Measurements from ENCODE around the gene ARFRP1.

The ARFRP1 gene

GRCh38 chr20:63701329-63702035 is 6.3 kb downstream of the ARFRP1 start:
- DNase-seq = no peak

GRCh38 chr20:63701051-63701328 is 6.8 kb downstream of the ARFRP1 start:
- DNase-seq = no peak

DNA sequence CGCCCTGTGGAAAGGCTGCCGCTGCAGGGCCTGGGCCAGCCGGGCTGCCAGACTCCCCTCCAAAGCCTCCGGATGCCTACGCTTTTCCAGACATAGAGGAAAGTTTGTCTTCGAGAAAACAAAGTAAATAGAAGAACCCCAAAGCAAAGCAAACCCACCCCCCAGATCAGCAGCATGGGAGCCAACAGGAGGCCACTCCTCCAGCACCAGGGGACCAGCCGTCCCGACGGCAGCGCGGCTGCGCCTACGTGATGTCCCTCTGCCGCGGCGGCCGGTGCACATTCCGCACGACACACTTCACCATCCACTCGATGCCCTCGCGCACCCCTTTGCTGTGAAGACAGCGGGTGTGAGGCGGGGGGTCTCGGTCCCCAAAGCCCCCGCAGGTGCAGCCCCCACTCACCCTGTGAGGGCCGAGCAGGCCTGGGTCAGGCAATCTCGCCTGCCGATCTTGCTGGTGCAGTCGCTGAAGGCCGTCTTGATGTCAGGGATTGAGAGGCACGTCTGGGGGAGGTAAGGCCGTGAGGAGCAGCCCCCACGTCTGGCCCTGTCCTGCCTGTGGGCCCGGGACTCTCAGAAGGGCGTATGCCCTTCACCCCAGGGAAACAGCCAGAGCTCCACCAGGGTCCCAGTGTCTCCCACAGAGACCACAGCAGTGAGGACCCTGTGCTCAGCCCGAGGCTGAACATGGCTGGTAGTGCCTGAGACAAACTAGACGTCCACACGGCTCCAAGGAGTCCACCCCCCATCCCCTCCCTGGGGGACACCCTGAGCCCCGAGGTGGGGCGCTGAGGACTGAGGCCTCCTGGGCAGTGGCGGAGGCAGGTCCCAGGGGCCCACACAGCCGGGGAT is 7.4 kb downstream of the ARFRP1 start:
- no peak for DNase-seq

- no peak for DNase-seq
These were observed 8.1 kb downstream of the ARFRP1 start for GRCh38 chr20:63699466-63700198.

DNA sequence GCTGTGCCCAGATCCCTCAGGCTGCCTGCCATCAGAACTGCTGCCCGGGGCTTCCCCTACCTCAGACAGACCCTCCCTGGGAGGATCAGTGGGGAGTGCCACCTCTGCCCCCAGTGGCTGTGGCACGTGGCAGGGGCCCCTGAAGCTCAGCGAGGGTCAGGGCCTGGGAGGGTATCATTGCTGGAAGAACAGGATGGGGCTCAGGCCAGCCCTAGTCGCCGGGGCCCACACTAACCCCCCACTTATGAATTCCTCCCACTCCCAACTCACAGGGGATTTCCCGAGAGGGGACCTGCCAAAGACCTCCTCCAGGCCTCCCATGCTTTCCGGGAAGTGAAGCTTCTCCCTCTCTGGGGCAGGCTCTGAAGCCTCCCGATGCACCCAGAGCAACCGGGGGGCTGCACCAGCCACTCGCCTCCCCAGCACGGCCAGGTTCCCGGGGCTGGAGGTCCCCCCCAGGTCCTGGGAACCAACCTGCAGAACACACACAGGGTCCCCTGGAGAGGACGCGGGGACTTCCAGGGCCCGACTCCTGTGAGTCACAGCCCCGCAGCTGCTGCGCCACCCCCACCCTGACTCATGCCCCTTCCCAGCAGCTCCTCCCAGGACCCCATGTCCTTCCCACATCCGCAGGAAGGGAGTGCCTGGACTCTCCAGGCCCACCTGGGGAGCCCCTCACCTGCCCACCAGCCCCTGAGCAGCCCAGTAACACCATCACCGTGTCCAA is 8.9 kb downstream of the ARFRP1 start:
- DNase-seq = no peak

- DNase-seq = no peak
These were observed 9.8 kb downstream of the ARFRP1 start for GRCh38 chr20:63697868-63698545.

GRCh38 chr20:63697357-63697867 is 10.4 kb downstream of the ARFRP1 start:
- no peak for DNase-seq

GRCh38 chr20:63696628-63697356 is 11.0 kb downstream of the ARFRP1 start, which contains the start of gene TNFRSF6B:
TNFRSF6B (plus strand) TSS chr20:63696652; CDS start chr20:63696768, 116 bp downstream.
- DNase-seq = no peak

GRCh38 chr20:63696306-63696627 is 11.5 kb downstream of the ARFRP1 start:
- no peak for DNase-seq

- no peak for DNase-seq
These were observed 12.1 kb downstream of the ARFRP1 start for GRCh38 chr20:63695424-63696305.

- no peak for DNase-seq
These were observed 13.0 kb downstream of the ARFRP1 start for GRCh38 chr20:63694584-63695423.

DNA sequence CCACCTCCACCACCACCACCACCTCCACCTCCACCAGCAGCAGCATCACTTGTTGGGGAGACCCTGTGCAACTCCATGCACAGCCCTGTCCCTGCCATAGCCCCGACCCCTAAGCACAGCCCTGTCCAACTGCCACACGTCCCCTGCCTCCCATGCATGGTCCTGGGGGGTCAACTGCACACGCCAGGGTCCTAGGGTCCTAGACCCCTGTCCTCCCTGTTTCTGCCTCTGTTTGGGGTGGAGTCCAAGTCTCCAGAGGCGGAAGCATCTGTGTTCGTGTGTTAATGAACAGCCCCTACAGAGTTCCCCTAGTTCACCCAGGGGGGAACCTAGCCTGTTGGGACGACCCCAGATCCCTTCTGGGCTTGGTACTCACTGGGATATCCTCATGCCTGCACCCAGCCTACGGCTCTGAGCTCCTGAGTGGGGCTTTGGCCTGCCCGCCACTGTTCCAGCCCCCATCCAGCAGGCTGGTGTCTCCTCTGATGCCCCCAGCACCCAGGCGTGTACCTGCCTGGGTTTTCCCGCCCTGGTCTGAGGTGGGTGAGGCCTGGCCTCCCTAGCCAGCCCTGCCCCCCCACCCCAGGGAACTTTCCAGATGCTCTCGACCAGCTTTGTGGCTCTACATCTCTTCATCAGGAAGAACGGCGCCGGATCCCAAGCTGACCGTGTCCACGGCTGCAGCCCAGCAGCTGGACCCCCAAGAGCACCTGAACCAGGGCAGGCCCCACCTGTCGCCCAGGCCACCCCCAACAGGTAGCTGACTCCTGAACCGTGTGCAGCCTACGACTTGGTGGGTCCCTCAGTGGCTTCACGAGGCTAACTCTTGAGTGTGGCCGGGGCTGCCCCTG is 13.8 kb downstream of the ARFRP1 start:
- no peak for DNase-seq

DNA sequence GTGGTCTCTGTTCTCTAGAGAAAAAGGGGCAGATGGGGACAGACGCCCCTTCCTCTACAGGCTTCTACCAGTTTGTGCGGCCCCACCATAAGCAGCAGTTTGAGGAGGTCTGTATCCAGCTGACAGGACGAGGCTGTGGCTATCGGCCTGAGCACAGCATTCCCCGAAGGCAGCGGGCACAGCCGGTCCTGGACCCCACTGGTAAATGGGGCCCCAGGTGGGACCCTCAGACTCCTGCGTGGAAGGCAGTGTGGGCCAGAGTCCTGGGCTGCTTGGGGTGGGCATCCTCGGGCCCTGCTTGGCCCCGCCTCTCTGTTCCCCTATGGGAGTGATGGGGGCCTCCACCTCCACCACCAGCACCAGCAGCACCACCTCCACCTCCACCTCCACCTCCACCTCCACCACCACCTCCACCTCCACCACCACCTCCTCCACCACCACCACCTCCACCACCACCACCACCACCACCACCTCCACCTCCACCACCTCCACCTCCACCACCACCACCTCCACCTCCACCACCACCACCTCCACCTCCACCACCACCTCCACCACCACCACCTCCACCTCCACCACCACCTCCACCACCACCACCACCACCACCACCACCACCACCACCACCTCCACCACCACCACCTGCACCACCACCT is 14.6 kb downstream of the ARFRP1 start:
- no peak for DNase-seq

DNA sequence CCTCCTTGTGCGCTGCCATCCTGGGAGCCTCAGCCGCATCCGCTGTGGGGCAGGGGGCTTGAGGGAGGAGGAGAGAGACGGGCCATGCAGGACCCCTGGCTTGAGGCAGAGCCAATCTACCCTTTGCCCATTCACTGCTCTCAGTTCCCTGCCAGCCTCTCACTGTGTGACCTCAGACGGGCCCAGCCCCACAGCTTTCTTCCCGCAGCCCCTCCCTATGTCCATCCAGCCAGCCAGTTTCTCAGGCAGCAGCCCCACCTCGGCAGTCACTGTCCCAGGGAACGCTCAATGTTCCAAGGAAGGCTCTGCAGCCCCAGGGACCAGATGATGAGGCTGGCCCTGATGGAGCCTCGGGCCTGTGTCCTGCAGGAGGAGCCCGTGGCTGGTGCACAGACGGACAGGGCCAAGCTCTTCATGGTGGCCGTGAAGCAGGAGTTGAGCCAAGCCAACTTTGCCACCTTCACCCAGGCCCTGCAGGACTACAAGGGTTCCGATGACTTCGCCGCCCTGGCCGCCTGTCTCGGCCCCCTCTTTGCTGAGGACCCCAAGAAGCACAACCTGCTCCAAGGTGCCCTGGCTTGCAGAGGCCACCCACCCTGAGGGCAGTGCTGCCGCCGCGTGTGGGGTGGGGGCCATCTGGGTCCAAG is 15.2 kb downstream of the ARFRP1 start:
- DNase-seq = no peak

DNA sequence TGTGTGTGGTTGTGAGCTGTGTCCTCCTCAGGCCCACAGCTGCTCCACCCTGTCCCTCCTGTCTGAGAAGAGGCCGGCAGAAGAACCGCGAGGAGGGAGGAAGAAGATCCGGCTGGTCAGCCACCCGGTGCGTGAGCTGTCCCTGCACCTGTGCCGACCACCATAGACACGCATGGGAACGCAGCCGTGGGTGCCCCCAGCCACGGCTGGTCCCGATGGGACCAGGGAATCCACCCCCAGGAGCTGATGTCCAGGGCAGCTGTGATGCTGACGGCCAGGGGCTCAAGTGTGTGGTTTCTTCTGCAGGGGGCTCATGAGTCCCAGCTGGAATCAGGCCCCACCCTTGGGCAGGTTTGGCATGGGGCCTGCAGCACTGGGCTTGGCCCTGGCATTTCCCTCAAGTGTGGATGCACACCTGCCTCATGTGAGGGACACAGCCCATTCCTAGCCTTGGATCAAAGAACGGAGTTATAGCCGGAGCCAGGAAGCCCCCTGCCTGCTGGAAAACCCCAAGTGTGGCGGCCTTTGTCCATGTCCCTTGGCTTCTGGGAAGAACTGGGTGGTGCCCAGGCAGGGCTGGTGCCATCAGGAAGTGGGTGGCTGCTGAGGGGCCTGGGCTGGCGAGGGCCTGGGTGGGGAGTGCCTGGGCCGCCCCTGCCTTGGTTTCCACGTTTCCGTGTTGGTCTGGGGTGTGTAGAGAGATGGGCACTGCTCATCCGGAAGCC is 15.9 kb downstream of the ARFRP1 start:
- no peak for DNase-seq

DNA sequence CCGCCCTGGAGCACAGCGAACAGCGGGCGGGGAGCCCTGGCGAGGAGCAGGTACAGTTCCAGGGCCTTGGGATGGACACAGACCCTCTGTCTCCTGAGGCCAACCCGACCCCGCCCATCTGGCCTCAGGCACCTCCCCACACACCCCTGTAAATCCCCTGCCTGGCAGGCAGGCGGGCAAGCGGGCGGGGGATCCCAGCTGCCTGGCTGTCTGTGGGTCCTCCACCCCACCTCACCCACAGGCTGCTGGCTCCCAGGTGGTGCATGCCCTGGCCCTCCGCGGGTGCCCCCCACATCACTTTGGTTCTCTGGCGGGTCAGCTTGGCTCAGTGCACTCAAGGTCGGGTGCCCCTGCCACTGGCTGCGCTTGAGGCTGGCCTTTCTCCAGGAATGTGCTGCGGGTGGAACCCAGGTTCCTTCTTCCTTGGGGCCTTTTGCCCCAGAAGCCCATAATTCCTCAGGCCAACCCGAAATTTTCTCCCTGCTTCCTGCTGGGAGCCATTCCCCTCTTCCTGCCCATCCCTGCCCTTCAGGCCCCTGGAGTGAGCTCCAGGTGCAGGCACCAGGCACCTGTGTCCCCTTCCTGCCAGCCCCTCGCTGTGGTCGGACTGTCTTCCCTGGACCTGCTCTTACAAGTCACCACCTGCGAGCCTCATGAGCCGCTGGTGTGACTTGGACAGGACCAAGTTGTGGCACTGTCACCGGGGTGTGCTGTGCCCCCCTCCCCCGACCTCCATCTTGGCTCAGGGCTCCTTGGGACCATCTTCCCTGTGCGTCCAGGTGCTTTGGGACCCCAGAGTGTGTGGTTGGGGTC is 16.7 kb downstream of the ARFRP1 start:
- DNase-seq = no peak
